Gastrocnemius medialis (tissue), 4 donors: ENCODE measurements around the gene CACNA1H.
"Not testable (repeated sequence)": the region's sequence is repeated elsewhere in the genome, so short reads cannot be mapped to it uniquely, and the experiment has no call there.

ENCODE experiments used
- POLR2A ChIP-seq, 2 donors: fragments of 450-650 bp; IDR thresholded peaks; one replicate each; pipeline ENCODE4 v1.6.1; 2017; ENCODE audit warnings: antibody characterized with exemption in 2 of 2, mild to moderate bottlenecking in 2 of 2, moderate library complexity in 2 of 2
- TF ChIP-seq, protein P1 (sequence below), 5 experiments: fragments of 450-650 bp in 3 of 5; fragments of 200-600 bp in 2 of 5; sonication (generic) in 2 of 5; IDR thresholded peaks in 4 of 5; conservative IDR thresholded peaks in 1 of 5; 1 replicate in 4 of 5; 2 replicates in 1 of 5; pipeline ENCODE4 v1.5.1; 2016 to 2019; ENCODE audit warnings: antibody characterized with exemption in 5 of 5, mild to moderate bottlenecking in 3 of 5, moderate library complexity in 3 of 5

DNA sequence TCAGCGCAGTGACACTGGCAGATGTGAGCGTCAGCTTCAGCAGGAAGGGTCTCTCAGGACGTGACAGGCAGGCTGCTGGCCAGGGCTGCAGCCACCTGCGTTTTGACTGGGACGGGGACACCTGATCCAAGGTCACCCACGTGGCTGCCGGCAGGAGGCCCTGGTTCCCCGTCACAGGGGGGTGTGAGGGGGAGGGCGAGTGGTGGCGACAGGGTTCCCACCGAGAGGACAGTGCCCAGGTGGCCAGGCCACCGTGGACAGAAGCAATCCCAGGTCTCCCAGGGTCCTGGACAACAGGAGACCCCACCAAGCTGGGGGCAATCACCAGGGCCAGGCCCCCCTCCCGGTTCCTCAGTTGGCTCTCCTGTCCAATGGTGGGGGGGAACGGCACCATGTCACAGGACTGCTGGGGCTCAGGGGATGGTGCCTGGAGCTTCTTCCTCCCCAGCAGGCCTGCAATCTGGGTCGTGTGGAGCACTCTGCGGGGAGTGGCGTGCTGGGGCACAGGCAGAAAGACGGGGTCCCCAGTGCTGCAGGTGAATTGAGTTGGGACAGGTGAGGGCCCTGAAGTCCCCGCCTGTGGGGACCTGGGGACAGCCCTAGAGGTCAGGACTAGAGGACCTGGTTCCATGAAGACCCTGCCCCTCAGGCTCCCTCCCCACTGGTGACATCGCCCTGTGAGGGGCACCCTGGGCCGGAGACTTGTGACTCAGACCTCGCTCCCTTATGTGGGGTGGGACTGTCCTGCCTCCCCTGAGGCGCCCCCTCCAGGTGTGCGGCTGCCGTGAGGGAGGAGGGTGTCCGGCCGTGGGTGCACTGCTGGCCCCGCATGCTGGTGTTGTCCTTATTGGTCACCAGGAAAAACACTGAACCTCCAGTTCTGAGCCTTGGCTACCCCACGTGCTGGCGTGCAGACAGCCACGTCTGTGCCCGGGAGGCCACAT is 91.3 kb downstream of the CACNA1H start:
- TF ChIP-seq, protein P1, sequence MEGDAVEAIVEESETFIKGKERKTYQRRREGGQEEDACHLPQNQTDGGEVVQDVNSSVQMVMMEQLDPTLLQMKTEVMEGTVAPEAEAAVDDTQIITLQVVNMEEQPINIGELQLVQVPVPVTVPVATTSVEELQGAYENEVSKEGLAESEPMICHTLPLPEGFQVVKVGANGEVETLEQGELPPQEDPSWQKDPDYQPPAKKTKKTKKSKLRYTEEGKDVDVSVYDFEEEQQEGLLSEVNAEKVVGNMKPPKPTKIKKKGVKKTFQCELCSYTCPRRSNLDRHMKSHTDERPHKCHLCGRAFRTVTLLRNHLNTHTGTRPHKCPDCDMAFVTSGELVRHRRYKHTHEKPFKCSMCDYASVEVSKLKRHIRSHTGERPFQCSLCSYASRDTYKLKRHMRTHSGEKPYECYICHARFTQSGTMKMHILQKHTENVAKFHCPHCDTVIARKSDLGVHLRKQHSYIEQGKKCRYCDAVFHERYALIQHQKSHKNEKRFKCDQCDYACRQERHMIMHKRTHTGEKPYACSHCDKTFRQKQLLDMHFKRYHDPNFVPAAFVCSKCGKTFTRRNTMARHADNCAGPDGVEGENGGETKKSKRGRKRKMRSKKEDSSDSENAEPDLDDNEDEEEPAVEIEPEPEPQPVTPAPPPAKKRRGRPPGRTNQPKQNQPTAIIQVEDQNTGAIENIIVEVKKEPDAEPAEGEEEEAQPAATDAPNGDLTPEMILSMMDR (IDR thresholded peaks at IDR 0.05 in 4 of 5, conservative IDR thresholded peaks at IDR 0.05 in 1 of 5) = not testable (repeated sequence)
- not testable (repeated sequence) for TF ChIP-seq POLR2A (IDR thresholded peaks at IDR 0.05)
